ENCODE results near the gene USP1. TPM values are rescaled to one million over a fixed set of nuclear protein-coding genes. Genes with fewer than 3 reads are reported as not detected.

Gene USP1
- total RNA-seq, 4 donors from 2014 or later = 11.8 to 23.4 (median 17.3) TPM

- intact Hi-C loops (cut with DNase I; ENCODE audit: low total_unique reads) = loop anchor here (1.0 kb wide), 1 partner anchor 232 kb away; no protein-coding TSS in a partner anchor
- H3K9me3 ChIP-seq = no peaks in the 10 kb centered on the region
- peak; percentile 58 to 62 for ATAC-seq
These were observed 29.3 kb upstream of the USP1 start for GRCh38 chr1:62407398-62408009.

GRCh38 chr1:62415687-62416086, 21.2 kb upstream of the USP1 start:
- intact Hi-C loops (cut with DNase I; ENCODE audit: low total_unique reads) = no loop called here
- Histone ChIP-seq H3K4me3 (no peak overlapping the region), H3K27me3 (no peaks in the 10 kb centered on the region), H3K36me3 (no peaks in the 10 kb centered on the region), H3K4me1 (no peaks in the 10 kb centered on the region), H3K27ac (no peak overlapping the region), H3K9me3 (no peaks in the 10 kb centered on the region)
- in situ Hi-C loops (cut with MboI; ENCODE audit: low sequenced_read_pairs in 4 of 4) = no loop called here
- no peak for DNase-seq
- TF ChIP-seq CTCF (IDR thresholded peaks at IDR 0.05 in 4 of 5, conservative IDR thresholded peaks at IDR 0.05 in 1 of 5) (no peak), POLR2A (IDR thresholded peaks at IDR 0.05) (no peak)
- ATAC-seq = no peak

More at GRCh38 chr1:62407398-62408009, 29.3 kb upstream of the USP1 start:
- in situ Hi-C loops (cut with MboI; ENCODE audit: low sequenced_read_pairs in 4 of 4) = loop anchor here (5.0 to 10.0 kb wide), 2 partner anchors 230 to 233 kb away; no protein-coding TSS in a partner anchor
- Histone ChIP-seq H3K4me1 (no peaks in the 10 kb centered on the region), H3K27me3 (no peaks in the 10 kb centered on the region), H3K4me3 (no peak overlapping the region), H3K27ac (no peak overlapping the region), H3K36me3 (no peaks in the 10 kb centered on the region)
- no peak for TF ChIP-seq POLR2A (IDR thresholded peaks at IDR 0.05)
- peak; percentile 32 to 78 (median 51) for TF ChIP-seq CTCF (IDR thresholded peaks at IDR 0.05 in 4 of 5, conservative IDR thresholded peaks at IDR 0.05 in 1 of 5)
- no peak for DNase-seq

- Histone ChIP-seq H3K9me3 (no peaks in the 10 kb centered on the region), H3K27ac (no peak overlapping the region), H3K36me3 (no peaks in the 10 kb centered on the region), H3K27me3 (no peaks in the 10 kb centered on the region), H3K4me3 (no peak overlapping the region), H3K4me1 (no peaks in the 10 kb centered on the region)
- TF ChIP-seq CTCF (IDR thresholded peaks at IDR 0.05 in 4 of 5, conservative IDR thresholded peaks at IDR 0.05 in 1 of 5) (no peak), POLR2A (IDR thresholded peaks at IDR 0.05) (no peak)
- in situ Hi-C loops (cut with MboI; ENCODE audit: low sequenced_read_pairs in 4 of 4) = no loop called here
- intact Hi-C loops (cut with DNase I; ENCODE audit: low total_unique reads) = no loop called here
- no peak for ATAC-seq
- no peak for DNase-seq
These were observed 19.4 kb upstream of the USP1 start for GRCh38 chr1:62417351-62417999.

- intact Hi-C loops (cut with DNase I; ENCODE audit: low total_unique reads) (no loop called here), in situ Hi-C loops (cut with MboI; ENCODE audit: low sequenced_read_pairs in 4 of 4) (no loop called here)
- TF ChIP-seq POLR2A (IDR thresholded peaks at IDR 0.05) (no peak), CTCF (IDR thresholded peaks at IDR 0.05 in 4 of 5, conservative IDR thresholded peaks at IDR 0.05 in 1 of 5) (no peak)
- no peak overlapping the region for H3K27ac ChIP-seq
- H3K4me1 ChIP-seq = no peaks in the 10 kb centered on the region
- DNase-seq (no peak), ATAC-seq (no peak)
- H3K27me3 ChIP-seq = no peaks in the 10 kb centered on the region
- no peaks in the 10 kb centered on the region for H3K36me3 ChIP-seq
- no peaks in the 10 kb centered on the region for H3K9me3 ChIP-seq
- no peak overlapping the region for H3K4me3 ChIP-seq
These were observed 16.6 kb upstream of the USP1 start for GRCh38 chr1:62420214-62420613.

Data from gastrocnemius medialis (tissue), 4 donors.